ENCODE measurements around the gene BTBD3. TPM values are rescaled to one million over a fixed set of nuclear protein-coding genes. Genes with fewer than 3 reads are reported as not detected.

The BTBD3 gene
- total RNA-seq, 2 experiments from 2014 or later = 0.64 to 1.5 TPM

GRCh38 chr20:11901127-11901526 is 16.6 kb upstream of the BTBD3 start:
- H3K9me3 Mint-ChIP-seq (ENCODE audit: low read depth) = peaks cover 15% of the 10 kb centered on the region
- no peaks in the 10 kb centered on the region for H3K36me3 Mint-ChIP-seq
- H3K4me3 Mint-ChIP-seq = no peak overlapping the region
- H3K27me3 Mint-ChIP-seq = no peaks in the 10 kb centered on the region
- ATAC-seq = no peak
- CTCF ChIA-PET = no interaction called here
- no peaks in the 10 kb centered on the region for H3K4me1 Mint-ChIP-seq
- no peak overlapping the region for H3K27ac Mint-ChIP-seq
- DNase-seq = no peak

- CTCF ChIA-PET = no interaction called here
- H3K4me3 Mint-ChIP-seq = no peak overlapping the region
- H3K27ac Mint-ChIP-seq = no peak overlapping the region
- no peaks in the 10 kb centered on the region for H3K27me3 Mint-ChIP-seq
- ATAC-seq (no peak), DNase-seq (no peak)
- H3K4me1 Mint-ChIP-seq = no peaks in the 10 kb centered on the region
- no peaks in the 10 kb centered on the region for H3K36me3 Mint-ChIP-seq
- H3K9me3 Mint-ChIP-seq (ENCODE audit: low read depth) = peaks cover 15% of the 10 kb centered on the region
These were observed 15.4 kb upstream of the BTBD3 start for GRCh38 chr20:11902285-11902697.

GRCh38 chr20:11905460-11906179 is 12.1 kb upstream of the BTBD3 start:
- ATAC-seq (no peak), DNase-seq (no peak)
- CTCF ChIA-PET = no interaction called here
- H3K27me3 Mint-ChIP-seq = no peaks in the 10 kb centered on the region
- no peak overlapping the region for H3K27ac Mint-ChIP-seq
- no peaks in the 10 kb centered on the region for H3K4me1 Mint-ChIP-seq
- no peaks in the 10 kb centered on the region for H3K36me3 Mint-ChIP-seq
- H3K9me3 Mint-ChIP-seq (ENCODE audit: low read depth) = peaks cover 12% of the 10 kb centered on the region
- H3K4me3 Mint-ChIP-seq = no peak overlapping the region

GRCh38 chr20:11906626-11907480 is 10.8 kb upstream of the BTBD3 start:
- ATAC-seq (no peak), DNase-seq (no peak)
- Mint-ChIP-seq H3K27me3 (no peaks in the 10 kb centered on the region), H3K9me3 (ENCODE audit: low read depth) (peaks cover 10% of the 10 kb centered on the region), H3K27ac (no peak overlapping the region), H3K4me1 (no peaks in the 10 kb centered on the region), H3K4me3 (no peak overlapping the region), H3K36me3 (no peaks in the 10 kb centered on the region)
- CTCF ChIA-PET = no interaction called here

- no peak overlapping the region for H3K4me3 Mint-ChIP-seq
- no peak for DNase-seq
- H3K36me3 Mint-ChIP-seq = no peaks in the 10 kb centered on the region
- H3K27ac Mint-ChIP-seq = no peak overlapping the region
- H3K9me3 Mint-ChIP-seq (ENCODE audit: low read depth) = peaks cover 7% of the 10 kb centered on the region
- H3K4me1 Mint-ChIP-seq = no peaks in the 10 kb centered on the region
- CTCF ChIA-PET = no interaction called here
- no peaks in the 10 kb centered on the region for H3K27me3 Mint-ChIP-seq
- no peak for ATAC-seq
These were observed 10.1 kb upstream of the BTBD3 start for GRCh38 chr20:11907621-11908020.

GRCh38 chr20:11912013-11912658 is 5.6 kb upstream of the BTBD3 start:
- H3K27me3 Mint-ChIP-seq = no peaks in the 10 kb centered on the region
- H3K4me3 Mint-ChIP-seq = no peak overlapping the region
- no peak for ATAC-seq
- no peaks in the 10 kb centered on the region for H3K36me3 Mint-ChIP-seq
- no peak for DNase-seq
- H3K27ac Mint-ChIP-seq = no peak overlapping the region
- H3K4me1 Mint-ChIP-seq = no peaks in the 10 kb centered on the region
- CTCF ChIA-PET = no interaction called here
- H3K9me3 Mint-ChIP-seq (ENCODE audit: low read depth) = peaks cover 7% of the 10 kb centered on the region

- CTCF ChIA-PET = no interaction called here
These were observed 4.9 kb upstream of the BTBD3 start for GRCh38 chr20:11912659-11913415.

GRCh38 chr20:11918391-11918845 is 725 bp downstream of the BTBD3 start:
- DNase-seq (no peak), ATAC-seq (no peak)
- Mint-ChIP-seq H3K27me3 (no peaks in the 10 kb centered on the region), H3K36me3 (no peaks in the 10 kb centered on the region), H3K4me1 (no peaks in the 10 kb centered on the region), H3K27ac (no peak overlapping the region), H3K4me3 (no peak overlapping the region), H3K9me3 (ENCODE audit: low read depth) (peaks cover 2% of the 10 kb centered on the region)
- CTCF ChIA-PET = no interaction called here

More at GRCh38 chr20:11912659-11913415, 4.9 kb upstream of the BTBD3 start:
- Mint-ChIP-seq H3K4me1 (no peaks in the 10 kb centered on the region), H3K36me3 (no peaks in the 10 kb centered on the region), H3K4me3 (no peak overlapping the region), H3K27ac (no peak overlapping the region), H3K9me3 (ENCODE audit: low read depth) (peaks cover 3% of the 10 kb centered on the region), H3K27me3 (no peaks in the 10 kb centered on the region)
- ATAC-seq = no peak
- DNase-seq = no peak

- CTCF ChIA-PET = no interaction called here
- Mint-ChIP-seq H3K4me1 (no peaks in the 10 kb centered on the region), H3K9me3 (ENCODE audit: low read depth) (peaks cover 6% of the 10 kb centered on the region), H3K36me3 (no peaks in the 10 kb centered on the region), H3K27ac (no peak overlapping the region), H3K4me3 (no peak overlapping the region), H3K27me3 (no peaks in the 10 kb centered on the region)
- ATAC-seq (no peak), DNase-seq (no peak)
These were observed 1.3 kb downstream of the BTBD3 start for GRCh38 chr20:11918981-11919380.

- H3K4me1 Mint-ChIP-seq = no peaks in the 10 kb centered on the region
- no peak overlapping the region for H3K4me3 Mint-ChIP-seq
- no peak overlapping the region for H3K27ac Mint-ChIP-seq
- no peaks in the 10 kb centered on the region for H3K36me3 Mint-ChIP-seq
- DNase-seq (no peak), ATAC-seq (no peak)
- H3K9me3 Mint-ChIP-seq (ENCODE audit: low read depth) = peaks cover 6% of the 10 kb centered on the region
- no peaks in the 10 kb centered on the region for H3K27me3 Mint-ChIP-seq
- CTCF ChIA-PET = no interaction called here
These were observed 1.9 kb downstream of the BTBD3 start for GRCh38 chr20:11919581-11919980.

- no peaks in the 10 kb centered on the region for H3K27me3 Mint-ChIP-seq
- H3K36me3 Mint-ChIP-seq = no peaks in the 10 kb centered on the region
- H3K9me3 Mint-ChIP-seq (ENCODE audit: low read depth) = peaks cover 6% of the 10 kb centered on the region
- no peak overlapping the region for H3K27ac Mint-ChIP-seq
- no peak for ATAC-seq
- DNase-seq = no peak
- CTCF ChIA-PET = no interaction called here
- H3K4me3 Mint-ChIP-seq = no peak overlapping the region
- H3K4me1 Mint-ChIP-seq = no peaks in the 10 kb centered on the region
These were observed 2.4 kb downstream of the BTBD3 start for GRCh38 chr20:11920083-11920482.

GRCh38 chr20:11921321-11921720 is 3.6 kb downstream of the BTBD3 start:
- DNase-seq = no peak
- CTCF ChIA-PET = no interaction called here
- Mint-ChIP-seq H3K4me1 (no peaks in the 10 kb centered on the region), H3K27me3 (no peaks in the 10 kb centered on the region), H3K27ac (no peak overlapping the region), H3K36me3 (no peaks in the 10 kb centered on the region), H3K9me3 (ENCODE audit: low read depth) (peaks cover 6% of the 10 kb centered on the region), H3K4me3 (no peak overlapping the region)
- no peak for ATAC-seq

GRCh38 chr20:11922561-11922960 is 4.9 kb downstream of the BTBD3 start:
- Mint-ChIP-seq H3K4me1 (no peaks in the 10 kb centered on the region), H3K27me3 (no peaks in the 10 kb centered on the region), H3K36me3 (no peaks in the 10 kb centered on the region), H3K4me3 (no peak overlapping the region), H3K27ac (no peak overlapping the region), H3K9me3 (ENCODE audit: low read depth) (peaks cover 6% of the 10 kb centered on the region)
- CTCF ChIA-PET = no interaction called here
- ATAC-seq = no peak
- no peak for DNase-seq
